Gastrocnemius medialis (tissue), 4 donors: ENCODE measurements around the gene TRIM24.
A peak's percentile ranks its signal among the peaks of the same experiment; 100 is the strongest.

Experiments used
- CTCF ChIP-seq, 5 experiments: fragments of 450-650 bp in 3 of 5; fragments of 200-600 bp in 2 of 5; sonication (generic) in 2 of 5; IDR thresholded peaks in 4 of 5; conservative IDR thresholded peaks in 1 of 5; 1 replicate in 4 of 5; 2 replicates in 1 of 5; pipeline ENCODE4 v1.5.1; 2016 to 2019; ENCODE audit warnings: antibody characterized with exemption in 5 of 5, mild to moderate bottlenecking in 3 of 5, moderate library complexity in 3 of 5
- POLR2A ChIP-seq, 2 donors: fragments of 450-650 bp; IDR thresholded peaks; one replicate each; pipeline ENCODE4 v1.6.1; 2017; ENCODE audit warnings: antibody characterized with exemption in 2 of 2, mild to moderate bottlenecking in 2 of 2, moderate library complexity in 2 of 2

- TF ChIP-seq CTCF (IDR thresholded peaks at IDR 0.05 in 4 of 5, conservative IDR thresholded peaks at IDR 0.05 in 1 of 5) (no peak), POLR2A (IDR thresholded peaks at IDR 0.05) (peak in 1 of 2 donors; percentile 18)
Measured at GRCh38 chr7:138460649-138461607, 869 bp downstream of the TRIM24 start.
